Fibroblast of lung (primary cell): ENCODE data around the gene ACBD7. TPM values are rescaled to one million over a fixed set of nuclear protein-coding genes. Genes with fewer than 3 reads are reported as not detected.

Experiments
- DNase-seq, 2 donors: peaks; one replicate each; pipeline versions ENCODE4 v3.0.0 to v3.0.0-alpha.2; 2010; ENCODE audit warnings: low read depth in 2 of 2
- H2AFZ ChIP-seq: 2 replicates; pipeline ENCODE4 v1.5.1; 2012; ENCODE audit warnings: low read length, control low read depth, inconsistent platforms
- H3K27ac ChIP-seq: 2 replicates; pipeline ENCODE4 v1.5.1; 2011; ENCODE audit warnings: low read length, control low read depth; ENCODE audit not compliant: insufficient read depth
- H3K27me3 ChIP-seq: 2 replicates; pipeline ENCODE4 v1.5.1; 2011; ENCODE audit warnings: mild to moderate bottlenecking, low read length; ENCODE audit not compliant: control insufficient read depth, insufficient read depth
- H3K36me3 ChIP-seq: 2 replicates; pipeline ENCODE4 v1.5.1; 2011; ENCODE audit warnings: low read length; ENCODE audit not compliant: control insufficient read depth, insufficient read depth
- H3K4me1 ChIP-seq: 2 replicates; pipeline ENCODE4 v1.5.1; 2011; ENCODE audit warnings: low read length; ENCODE audit not compliant: control insufficient read depth, insufficient read depth; ENCODE audit errors: extremely low read depth
- H3K4me2 ChIP-seq: 2 replicates; pipeline ENCODE4 v1.5.1; 2011; ENCODE audit warnings: low read length, control low read depth; ENCODE audit not compliant: insufficient read depth; ENCODE audit errors: extremely low read depth
- H3K4me3 ChIP-seq, 4 experiments: fragments of 200-600 bp in 1 of 4; sonication (generic) in 1 of 4; replicated peaks in 1 of 4; 2 replicates each; pipeline ENCODE4 v1.5.1; 2011 to 2016; ENCODE audit warnings: low read length in 4 of 4, low read depth in 3 of 4, mild to moderate bottlenecking in 3 of 4, control low read depth in 2 of 4, inconsistent platforms in 1 of 4, mixed read lengths in 1 of 4; ENCODE audit not compliant: insufficient read depth in 1 of 4; ENCODE audit errors: control extremely low read depth in 1 of 4
- H3K79me2 ChIP-seq: 2 replicates; pipeline ENCODE4 v1.5.1; 2012; ENCODE audit warnings: mild to moderate bottlenecking, low read length, inconsistent platforms; ENCODE audit not compliant: control insufficient read depth, insufficient read depth
- H3K9ac ChIP-seq: 2 replicates; pipeline ENCODE4 v1.5.1; 2011; ENCODE audit warnings: mild to moderate bottlenecking, low read length, control low read depth; ENCODE audit not compliant: insufficient read depth
- H3K9me3 ChIP-seq: 2 replicates; pipeline ENCODE4 v1.5.1; 2012; ENCODE audit warnings: low read depth, low read length; ENCODE audit not compliant: control insufficient read depth, insufficient read depth
- H4K20me1 ChIP-seq: 2 replicates; pipeline ENCODE4 v1.5.1; 2011; ENCODE audit warnings: low read length; ENCODE audit not compliant: control insufficient read depth, insufficient read depth; ENCODE audit errors: extremely low read depth
- CTCF ChIP-seq, 2 donors: IDR thresholded peaks in 1 of 2; conservative IDR thresholded peaks in 1 of 2; 1 replicate in 1 of 2; 2 replicates in 1 of 2; pipeline ENCODE4 v1.5.1; 2011 to 2012; ENCODE audit warnings: low read length in 2 of 2, control low read depth in 1 of 2, inconsistent platforms in 1 of 2, low read depth in 1 of 2, mild to moderate bottlenecking in 1 of 2
- EZH2 ChIP-seq: IDR thresholded peaks from 2 replicates; pipeline ENCODE4 v1.5.1; 2012; ENCODE audit warnings: low read length, control low read depth, mild to moderate bottlenecking; ENCODE audit errors: missing control alignments
- polyA minus RNA-seq: library from RNA; depleted of rRNA, polyadenylated mRNA; stranded (reverse); fragments of >200 nt; gene quantifications from 2 replicates; pipeline ENCODE4 v1.2.3, GENCODE V29; 2011; ENCODE audit warnings: low replicate concordance
- polyA plus RNA-seq, 2 donors: library from polyadenylated mRNA; depleted of rRNA in 1 of 2; stranded (reverse) in 1 of 2; unstranded in 1 of 2; fragments of >200 nt; gene quantifications; 2 replicates each; pipeline ENCODE4 v1.2.1, GENCODE V29; 2011 to 2012; ENCODE audit warnings: missing spikeins in 1 of 2
- total RNA-seq: library from RNA; depleted of rRNA; stranded (reverse); fragments of >200 nt; gene quantifications from 2 replicates; pipeline ENCODE4 v1.2.1, GENCODE V29; 2014

The ACBD7 gene
- total RNA-seq (under 0.01 and 4.1 TPM in 2 replicates), polyA plus RNA-seq (0.42 and 1.3 TPM in 2 replicates), polyA minus RNA-seq (not detected in 2 replicates)
- 0.33 and 0.88 TPM in 2 replicates for polyA plus RNA-seq (2012)

DNA sequence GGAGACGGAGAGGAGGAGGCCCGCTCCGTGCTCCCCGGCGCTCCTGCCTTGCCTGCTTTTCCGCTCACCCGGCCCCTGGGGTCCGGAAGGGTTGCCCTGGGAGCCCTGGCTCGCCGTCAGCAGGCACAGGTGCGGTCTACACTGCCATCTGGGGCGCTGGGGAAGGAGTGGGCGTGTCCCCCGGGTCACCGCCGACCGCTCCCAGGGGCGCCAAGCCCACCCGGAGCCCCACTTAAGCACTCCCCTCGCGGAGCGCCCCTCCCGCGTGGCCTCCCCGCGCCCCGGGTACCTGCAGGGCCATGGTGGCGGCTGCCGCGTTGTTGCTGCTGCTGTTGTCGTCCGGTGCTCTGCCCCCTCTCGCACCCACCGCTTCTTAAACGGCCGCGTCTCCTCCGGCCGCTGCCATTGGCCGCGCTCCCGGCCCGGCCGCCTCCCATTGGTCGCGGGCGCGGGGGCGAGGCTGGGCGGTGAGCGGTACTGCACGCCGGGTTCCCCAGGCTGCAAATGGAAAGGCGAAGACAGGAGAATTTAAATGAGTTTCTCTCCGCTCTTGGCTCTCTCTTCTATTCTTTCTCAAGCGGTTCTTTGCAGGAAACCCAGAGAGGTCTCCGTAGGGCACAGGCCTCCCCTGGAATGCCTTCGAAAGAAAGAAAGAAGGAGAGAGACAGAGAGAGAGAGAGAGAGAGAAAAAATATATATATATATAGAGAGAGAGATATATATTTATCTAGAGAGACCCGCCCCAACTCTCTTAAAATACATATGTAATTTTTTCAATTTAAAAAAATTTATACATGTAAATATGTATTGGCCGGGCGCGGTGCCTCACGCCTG lies at the start of gene ACBD7:
ACBD7 (minus strand) TSS at position 349 of the 834 bp plus-strand sequence; CDS start at position 301, 48 bp downstream.
- no peaks in the 10 kb centered on the region for H3K79me2 ChIP-seq
- no peaks in the 10 kb centered on the region for H3K36me3 ChIP-seq
- peak within 1 kb of the TSS; percentile 68 for H2AFZ ChIP-seq
- TF ChIP-seq EZH2 (no peak), CTCF (conservative IDR thresholded peaks at IDR 0.05 in 1 of 2, IDR thresholded peaks at IDR 0.05 in 1 of 2; ENCODE audit: low read depth in 1 of 2, low read length in 2 of 2) (peak in 1 of 2 donors; percentile 15)
- peak within 1 kb of the TSS; percentile 42 for H3K9ac ChIP-seq
- H3K9me3 ChIP-seq: no peaks in the 10 kb centered on the region
- H3K27me3 ChIP-seq: no peaks in the 10 kb centered on the region
- H4K20me1 ChIP-seq: no peaks in the 10 kb centered on the region
- peak; percentile 61 to 76 for DNase-seq
- H3K4me2 ChIP-seq: peak within 1 kb of the TSS; percentile 91
- no peak within 1 kb of the TSS for H3K27ac ChIP-seq
- H3K4me1 ChIP-seq: peaks cover 3% of the 10 kb centered on the region
- H3K4me3 ChIP-seq: peak within 1 kb of the TSS; percentile 46 to 85 (median 65)

DNA sequence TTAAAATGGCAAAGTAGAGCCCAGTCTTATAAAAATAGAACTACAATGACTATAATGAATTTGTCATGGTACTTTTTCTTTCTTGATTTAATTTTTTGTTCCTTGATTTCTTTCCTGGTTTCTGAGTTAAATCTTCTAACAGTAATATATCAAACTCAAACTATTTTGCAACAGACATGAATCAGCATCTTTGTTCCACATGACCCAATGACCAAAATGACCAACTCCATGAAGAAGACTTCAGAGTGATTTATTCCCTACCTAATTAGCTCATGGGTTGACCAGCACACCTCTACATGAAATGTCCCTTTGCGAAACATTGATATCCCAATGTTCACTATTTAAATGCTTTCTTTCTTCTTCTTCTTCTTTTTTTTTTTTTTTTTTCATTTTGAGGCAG lies 49.1 kb upstream of the ACBD7 start:
- no peaks in the 10 kb centered on the region for H3K9me3 ChIP-seq
- H3K4me3 ChIP-seq: no peak overlapping the region
- peaks cover under 1% of the 10 kb centered on the region for H3K79me2 ChIP-seq
- no peaks in the 10 kb centered on the region for H3K27me3 ChIP-seq
- no peak overlapping the region for H2AFZ ChIP-seq
- TF ChIP-seq EZH2: no peak
- TF ChIP-seq CTCF (conservative IDR thresholded peaks at IDR 0.05 in 1 of 2, IDR thresholded peaks at IDR 0.05 in 1 of 2; ENCODE audit: low read depth in 1 of 2, low read length in 2 of 2): no peak
- peak; percentile 38 to 48 for DNase-seq
- H4K20me1 ChIP-seq: no peaks in the 10 kb centered on the region
- no peak overlapping the region for H3K4me2 ChIP-seq
- peaks cover 2% of the 10 kb centered on the region for H3K4me1 ChIP-seq
- no peak overlapping the region for H3K9ac ChIP-seq
- H3K27ac ChIP-seq: peak overlapping the region; percentile 10
- H3K36me3 ChIP-seq: peaks cover 7% of the 10 kb centered on the region

DNA sequence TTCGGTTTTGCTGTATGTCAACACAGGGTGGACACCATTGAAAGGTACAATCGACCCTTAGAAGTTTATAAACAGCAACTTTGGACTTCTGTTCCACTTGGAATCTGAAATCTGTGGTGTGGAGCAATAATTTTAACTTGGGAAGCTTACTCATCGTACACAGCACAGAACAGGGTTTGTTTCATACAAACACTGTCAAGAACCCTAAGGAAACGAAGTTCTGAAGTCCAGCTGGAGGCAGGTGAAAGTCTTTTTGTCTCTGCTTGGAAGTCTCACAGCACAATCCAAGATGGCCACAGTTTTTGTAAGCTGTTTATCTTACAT lies 48.4 kb upstream of the ACBD7 start:
- Histone ChIP-seq H3K4me3 (no peak overlapping the region), H3K27ac (peak overlapping the region; percentile 10), H4K20me1 (no peaks in the 10 kb centered on the region), H3K9me3 (no peaks in the 10 kb centered on the region), H3K79me2 (no peaks in the 10 kb centered on the region), H3K4me1 (peaks cover 2% of the 10 kb centered on the region), H3K4me2 (no peak overlapping the region), H2AFZ (no peak overlapping the region), H3K36me3 (peaks cover 7% of the 10 kb centered on the region), H3K9ac (no peak overlapping the region), H3K27me3 (no peaks in the 10 kb centered on the region)
- DNase-seq: peak in 1 of 2 donors; percentile 64
- TF ChIP-seq EZH2: no peak
- TF ChIP-seq CTCF (conservative IDR thresholded peaks at IDR 0.05 in 1 of 2, IDR thresholded peaks at IDR 0.05 in 1 of 2; ENCODE audit: low read depth in 1 of 2, low read length in 2 of 2): no peak
